Keratinocyte (primary cell): ENCODE results near the gene FBXW2. TPM values are rescaled to one million over a fixed set of nuclear protein-coding genes. Genes with fewer than 3 reads are reported as not detected.

Experiments
- DNase-seq: peaks from one replicate; pipeline ENCODE4 v3.0.0-alpha.2; 2011; ENCODE audit warnings: low read depth, missing footprints, low spot score
- FAIRE-seq: peaks from 2 replicates; lab custom pipeline; 2011; peaks lifted over from hg19 to GRCh38; lab: Jason Lieb, UNC
- H2AFZ ChIP-seq: 2 replicates; pipeline ENCODE4 v1.6.0; 2012; ENCODE audit warnings: low read length, control low read depth, inconsistent platforms; ENCODE audit not compliant: control insufficient read depth
- H3K27ac ChIP-seq: 2 replicates; pipeline ENCODE4 v1.5.1; 2011; ENCODE audit warnings: low read length; ENCODE audit not compliant: control insufficient read depth, insufficient read depth
- H3K27me3 ChIP-seq: 3 replicates; pipeline ENCODE4 v1.6.0; 2011; ENCODE audit warnings: low read length; ENCODE audit not compliant: control insufficient read depth, insufficient read depth; ENCODE audit errors: extremely low read depth
- H3K36me3 ChIP-seq, 2 experiments: 2 replicates in 1 of 2; 3 replicates in 1 of 2; pipeline ENCODE4 v1.5.1; 2011; ENCODE audit warnings: low read length in 2 of 2, mild to moderate bottlenecking in 1 of 2; ENCODE audit not compliant: control insufficient read depth in 2 of 2, insufficient read depth in 2 of 2; ENCODE audit errors: extremely low read depth in 1 of 2
- H3K4me1 ChIP-seq: 3 replicates; pipeline ENCODE4 v1.5.1; 2011; ENCODE audit warnings: low read length; ENCODE audit not compliant: control insufficient read depth, insufficient read depth; ENCODE audit errors: extremely low read depth
- H3K4me2 ChIP-seq: 3 replicates; pipeline ENCODE4 v1.6.0; 2011; ENCODE audit warnings: low read depth, low read length; ENCODE audit not compliant: control insufficient read depth, insufficient read depth; ENCODE audit errors: extremely low read depth
- H3K4me3 ChIP-seq, 3 experiments: fragments of 200-600 bp in 1 of 3; sonication (generic) in 1 of 3; 2 replicates in 2 of 3; 3 replicates in 1 of 3; pipeline ENCODE4 v1.5.1; 2011 to 2016; ENCODE audit warnings: low read length in 3 of 3, mild to moderate bottlenecking in 3 of 3, control low read depth in 2 of 3, inconsistent platforms in 1 of 3, low read depth in 1 of 3, mixed read lengths in 1 of 3, mixed run types in 1 of 3, moderate library complexity in 1 of 3; ENCODE audit not compliant: control insufficient read depth in 2 of 3, insufficient read depth in 2 of 3; ENCODE audit errors: extremely low read depth in 1 of 3
- H3K79me2 ChIP-seq: 2 replicates; pipeline ENCODE4 v1.6.0; 2012; ENCODE audit warnings: low read length; ENCODE audit not compliant: control insufficient read depth, insufficient read depth
- H3K9ac ChIP-seq: 3 replicates; pipeline ENCODE4 v1.6.0; 2011; ENCODE audit warnings: low read length; ENCODE audit not compliant: control insufficient read depth, insufficient read depth; ENCODE audit errors: extremely low read depth
- H3K9me1 ChIP-seq: 3 replicates; pipeline ENCODE4 v1.6.0; 2011; ENCODE audit warnings: low read length; ENCODE audit not compliant: control insufficient read depth, insufficient read depth; ENCODE audit errors: extremely low read depth
- H3K9me3 ChIP-seq: 2 replicates; pipeline ENCODE4 v1.5.1; 2012; ENCODE audit warnings: low read depth, low read length; ENCODE audit not compliant: control insufficient read depth
- H4K20me1 ChIP-seq: 3 replicates; pipeline ENCODE4 v1.6.0; 2011; ENCODE audit warnings: low read length; ENCODE audit not compliant: control insufficient read depth, insufficient read depth; ENCODE audit errors: extremely low read depth
- EZH2 ChIP-seq: IDR thresholded peaks from one replicate; pipeline ENCODE4 v1.6.1; 2012; ENCODE audit warnings: inconsistent platforms, mild to moderate bottlenecking, low read length, moderate library complexity
- dilution Hi-C: fragments of 300-500 bp; cut with MboI; formaldehyde crosslinking; loops from one replicate; pipeline ENCODE4 v1.7.0; 2020; ENCODE audit warnings: low sequenced_read_pairs; ENCODE audit not compliant: extremely low pct_ligation_motif_present
- polyA plus RNA-seq, 5 experiments: library from polyadenylated mRNA; depleted of rRNA in 3 of 5; stranded (reverse) in 3 of 5; stranded (forward) in 1 of 5; unstranded in 1 of 5; fragments of >200 nt; gene quantifications; 1 replicate in 1 of 5; 2 replicates in 3 of 5; 3 replicates in 1 of 5; pipeline versions ENCODE4 v1.2.1 to v1.2.3, GENCODE V29; 2011 to 2012; ENCODE audit warnings: missing spikeins in 2 of 5, low read depth in 1 of 5, low replicate concordance in 1 of 5
- TF ChIP-seq, protein P1 (sequence below), 3 experiments: IDR thresholded peaks in 1 of 3; conservative IDR thresholded peaks in 1 of 3; optimal IDR thresholded peaks in 1 of 3; 2 replicates in 2 of 3; 3 replicates in 1 of 3; pipeline versions ENCODE3 to v1.5.1; 2011; ENCODE audit warnings: low read length in 3 of 3, mild to moderate bottlenecking in 3 of 3, moderate library complexity in 2 of 3, control low read depth in 1 of 3, inconsistent platforms in 1 of 3; ENCODE audit not compliant: insufficient read depth in 2 of 3; ENCODE audit errors: extremely low read depth in 1 of 3

Gene FBXW2
- polyA plus RNA-seq, 1 donor (not counting 4 experiments of a cell fraction or from before 2014, with no cell fraction given): 68.3 TPM

DNA sequence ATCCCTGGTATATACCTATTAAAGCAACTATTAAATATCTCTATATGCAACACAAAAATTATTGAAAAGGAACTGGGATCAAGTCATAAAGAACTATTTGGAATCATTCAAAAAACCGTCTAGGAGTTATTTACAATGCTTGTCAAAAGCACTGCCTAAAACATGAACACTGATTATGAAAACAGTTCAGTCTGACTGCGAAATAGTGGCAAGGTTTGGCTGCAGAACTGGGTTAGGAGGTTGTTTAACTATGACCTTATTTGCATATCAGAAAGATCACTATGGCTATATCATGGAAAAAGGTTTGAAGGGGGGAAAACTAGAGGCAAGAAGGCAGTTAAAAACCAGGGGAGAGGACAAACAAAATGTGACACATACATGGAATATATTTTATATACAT, 12.0 kb downstream of the FBXW2 start:
- Histone ChIP-seq H3K9me3 (no peaks in the 10 kb centered on the region), H3K36me3 (peaks cover 6 to 21% of the 10 kb centered on the region in 2 experiments), H3K4me1 (peaks cover 23% of the 10 kb centered on the region), H4K20me1 (peaks cover 5% of the 10 kb centered on the region), H3K27me3 (no peaks in the 10 kb centered on the region), H3K79me2 (peaks cover 57% of the 10 kb centered on the region), H3K4me3 (no peak overlapping the region), H3K9me1 (no peaks in the 10 kb centered on the region), H3K9ac (no peak overlapping the region), H3K27ac (no peak overlapping the region), H3K4me2 (no peak overlapping the region), H2AFZ (no peak overlapping the region)
- DNase-seq (no peak), FAIRE-seq (no peak)
- dilution Hi-C loops: no loop called here
- TF ChIP-seq, protein P1, sequence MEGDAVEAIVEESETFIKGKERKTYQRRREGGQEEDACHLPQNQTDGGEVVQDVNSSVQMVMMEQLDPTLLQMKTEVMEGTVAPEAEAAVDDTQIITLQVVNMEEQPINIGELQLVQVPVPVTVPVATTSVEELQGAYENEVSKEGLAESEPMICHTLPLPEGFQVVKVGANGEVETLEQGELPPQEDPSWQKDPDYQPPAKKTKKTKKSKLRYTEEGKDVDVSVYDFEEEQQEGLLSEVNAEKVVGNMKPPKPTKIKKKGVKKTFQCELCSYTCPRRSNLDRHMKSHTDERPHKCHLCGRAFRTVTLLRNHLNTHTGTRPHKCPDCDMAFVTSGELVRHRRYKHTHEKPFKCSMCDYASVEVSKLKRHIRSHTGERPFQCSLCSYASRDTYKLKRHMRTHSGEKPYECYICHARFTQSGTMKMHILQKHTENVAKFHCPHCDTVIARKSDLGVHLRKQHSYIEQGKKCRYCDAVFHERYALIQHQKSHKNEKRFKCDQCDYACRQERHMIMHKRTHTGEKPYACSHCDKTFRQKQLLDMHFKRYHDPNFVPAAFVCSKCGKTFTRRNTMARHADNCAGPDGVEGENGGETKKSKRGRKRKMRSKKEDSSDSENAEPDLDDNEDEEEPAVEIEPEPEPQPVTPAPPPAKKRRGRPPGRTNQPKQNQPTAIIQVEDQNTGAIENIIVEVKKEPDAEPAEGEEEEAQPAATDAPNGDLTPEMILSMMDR (optimal IDR thresholded peaks at IDR 0.05 in 1 of 3, IDR thresholded peaks at IDR 0.05 in 1 of 3, conservative IDR thresholded peaks at IDR 0.05 in 1 of 3; ENCODE audit: extremely low read depth in 1 of 3, insufficient read depth in 2 of 3, low read length in 3 of 3): no peak
- TF ChIP-seq EZH2: no peak

DNA sequence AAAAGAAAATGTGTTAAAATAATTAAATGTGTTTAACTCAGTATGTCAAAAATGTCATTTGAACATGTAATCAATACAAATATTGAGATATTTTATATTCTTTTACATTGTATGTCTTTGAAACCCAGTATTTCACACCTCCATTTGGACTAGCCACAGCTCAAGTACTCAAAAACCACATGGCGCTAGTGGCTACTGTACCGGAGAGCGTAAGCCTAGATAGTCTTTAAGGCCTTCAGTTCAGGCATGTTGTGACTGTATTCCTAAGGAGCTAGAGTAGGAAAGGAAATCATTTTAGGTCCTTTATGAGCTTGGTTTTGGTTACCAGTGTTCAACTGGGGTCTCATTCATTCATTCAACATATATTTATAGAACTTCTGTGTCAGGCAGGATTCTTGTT, 12.8 kb downstream of the FBXW2 start:
- H3K27ac ChIP-seq: no peak overlapping the region
- no peak for FAIRE-seq

GRCh38 chr9:120779227-120779626, 14.0 kb downstream of the FBXW2 start:
- no peaks in the 10 kb centered on the region for H3K9me3 ChIP-seq
- TF ChIP-seq EZH2: no peak
- TF ChIP-seq, protein P1 (optimal IDR thresholded peaks at IDR 0.05 in 1 of 3, IDR thresholded peaks at IDR 0.05 in 1 of 3, conservative IDR thresholded peaks at IDR 0.05 in 1 of 3; ENCODE audit: extremely low read depth in 1 of 3, insufficient read depth in 2 of 3, low read length in 3 of 3): no peak
- dilution Hi-C loops: no loop called here
- H2AFZ ChIP-seq: no peak overlapping the region
- DNase-seq (no peak), FAIRE-seq (no peak)
- no peak overlapping the region for H3K9ac ChIP-seq
- H3K4me3 ChIP-seq: no peak overlapping the region
- H3K27me3 ChIP-seq: no peaks in the 10 kb centered on the region
- peaks cover 48% of the 10 kb centered on the region for H3K79me2 ChIP-seq
- peaks cover 3% of the 10 kb centered on the region for H4K20me1 ChIP-seq
- H3K4me1 ChIP-seq: peaks cover 33% of the 10 kb centered on the region
- no peaks in the 10 kb centered on the region for H3K9me1 ChIP-seq
- H3K4me2 ChIP-seq: no peak overlapping the region
- no peak overlapping the region for H3K27ac ChIP-seq
- H3K36me3 ChIP-seq: peaks cover 4 to 24% of the 10 kb centered on the region in 2 experiments

More for the DNA sequence above, 12.8 kb downstream of the FBXW2 start:
- peaks cover 3% of the 10 kb centered on the region for H4K20me1 ChIP-seq
- H3K4me2 ChIP-seq: no peak overlapping the region
- dilution Hi-C loops: no loop called here
- DNase-seq: no peak
- H3K9ac ChIP-seq: no peak overlapping the region
- no peaks in the 10 kb centered on the region for H3K27me3 ChIP-seq
- H3K36me3 ChIP-seq: peaks cover 4 to 17% of the 10 kb centered on the region in 2 experiments
- peaks cover 32% of the 10 kb centered on the region for H3K4me1 ChIP-seq
- no peaks in the 10 kb centered on the region for H3K9me3 ChIP-seq
- peaks cover 50% of the 10 kb centered on the region for H3K79me2 ChIP-seq
- no peak overlapping the region for H3K4me3 ChIP-seq
- no peak overlapping the region for H2AFZ ChIP-seq
- no peak for TF ChIP-seq EZH2
- no peaks in the 10 kb centered on the region for H3K9me1 ChIP-seq
